Sigmoid colon (tissue), 7 donors: ENCODE data around the gene PDIA4. TPM values are rescaled to one million over a fixed set of nuclear protein-coding genes. Genes with fewer than 3 reads are reported as not detected.
"Not testable (repeated sequence)": the region's sequence is repeated elsewhere in the genome, so short reads cannot be mapped to it uniquely, and the experiment has no call there.

Source experiments
- DNase-seq: peaks from one replicate; pipeline ENCODE4 v3.0.0-alpha.2; 2019
- H3K27ac ChIP-seq, 4 donors: fragments of 200-600 bp; sonication (generic); one replicate each; pipeline ENCODE4 v1.5.1; 2016 to 2019; ENCODE audit warnings: mild to moderate bottlenecking in 1 of 4
- H3K27me3 ChIP-seq, 3 donors: fragments of 200-600 bp; sonication (generic); one replicate each; pipeline ENCODE4 v1.5.1; 2019; ENCODE audit warnings: mild to moderate bottlenecking in 1 of 3
- H3K36me3 ChIP-seq, 4 donors: fragments of 200-600 bp; sonication (generic); one replicate each; pipeline ENCODE4 v1.5.1; 2016 to 2019
- H3K4me1 ChIP-seq, 4 donors: fragments of 200-600 bp; sonication (generic); one replicate each; pipeline ENCODE4 v1.5.1; 2017 to 2019
- H3K4me3 ChIP-seq, 4 donors: fragments of 200-600 bp; sonication (generic); one replicate each; pipeline ENCODE4 v1.5.1; 2017 to 2019; ENCODE audit warnings: mild to moderate bottlenecking in 2 of 4, moderate library complexity in 1 of 4
- H3K9me3 ChIP-seq, 4 donors: fragments of 200-600 bp in 3 of 4; sonication (generic) in 3 of 4; one replicate each; pipeline versions ENCODE4 v1.5.1 to v1.6.1; 2013 to 2019
- CTCF ChIP-seq, 4 experiments: fragments of 450-650 bp in 3 of 4; fragments of 200-600 bp in 1 of 4; IDR thresholded peaks; one replicate each; pipeline ENCODE4 v1.5.1; 2016 to 2019; ENCODE audit warnings: antibody characterized with exemption in 4 of 4, mild to moderate bottlenecking in 3 of 4, moderate library complexity in 2 of 4
- EP300 ChIP-seq, 4 donors: sonication (generic); formaldehyde crosslinking; IDR thresholded peaks; one replicate each; pipeline ENCODE4 v1.6.1; 2017; ENCODE audit warnings: antibody characterized with exemption in 4 of 4
- POLR2A ChIP-seq, 2 donors: fragments of 450-650 bp; IDR thresholded peaks; one replicate each; pipeline ENCODE4 v1.6.1; 2016; ENCODE audit warnings: antibody characterized with exemption in 2 of 2, mild to moderate bottlenecking in 2 of 2, moderate library complexity in 2 of 2
- POLR2AphosphoS5 ChIP-seq, 4 donors: sonication (generic); formaldehyde crosslinking; IDR thresholded peaks; one replicate each; pipeline ENCODE4 v1.6.1; 2017; ENCODE audit warnings: antibody characterized with exemption in 4 of 4
- WGBS, 2 donors: extraction: QIAGEN DNeasy Blood & Tissue Kit; methylation state at CpG; one replicate each; pipeline ENCODE4 v1.1.7; 2013; 5-methylcytosine and 5-hydroxymethylcytosine counted together
- intact Hi-C: fragments of 100-400 bp; cut with DNase I; formaldehyde crosslinking; loops from one replicate; pipeline ENCODE4 v1.15.1; 2023
- polyA plus RNA-seq, 3 donors: library from polyadenylated mRNA; stranded (reverse); fragments of 200-250 nt; gene quantifications; one replicate each; pipeline ENCODE4 v1.2.3, GENCODE V29; 2013
- total RNA-seq, 4 donors: library from RNA; depleted of rRNA; stranded (reverse); fragments of >200 nt; gene quantifications; one replicate each; pipeline ENCODE4 v1.1.0, GENCODE V29; 2016
- donor health status: healthy with polysubstance abuse.
- donor health status: Bipolar disorder and iron deficiency.
- donor health status: healthy.

Gene PDIA4
- total and polyA plus RNA-seq, 7 donors, result 11.4 to 183 (median 40.9) TPM

GRCh38 chr7:149050941-149051340, 22.6 kb upstream of the PDIA4 start:
- WGBS, 2 donors, result 96 to 98% methylated on average over 3 of the region's 3 CpGs
- Histone ChIP-seq H3K27me3 (no peaks in the 10 kb centered on the region), H3K4me3 (no peak overlapping the region), H3K9me3 (no peaks in the 10 kb centered on the region), H3K4me1 (no peaks in the 10 kb centered on the region), H3K27ac (no peak overlapping the region), H3K36me3 (no peaks in the 10 kb centered on the region)
- intact Hi-C loops, result no loop called here
- no peak for DNase-seq
- no peak for TF ChIP-seq POLR2AphosphoS5 (IDR thresholded peaks at IDR 0.05)
- no peak for TF ChIP-seq EP300 (IDR thresholded peaks at IDR 0.05)
- no peak for TF ChIP-seq POLR2A (IDR thresholded peaks at IDR 0.05)

GRCh38 chr7:149048805-149049204, 20.5 kb upstream of the PDIA4 start:
- Histone ChIP-seq H3K27ac (no peak overlapping the region), H3K4me3 (no peak overlapping the region), H3K27me3 (no peaks in the 10 kb centered on the region), H3K9me3 (no peaks in the 10 kb centered on the region), H3K4me1 (no peaks in the 10 kb centered on the region), H3K36me3 (no peaks in the 10 kb centered on the region)
- DNase-seq, result no peak
- intact Hi-C loops, result no loop called here
- 62 to 77% methylated on average over 3 of the region's 3 CpGs for WGBS, 2 donors
- TF ChIP-seq POLR2A (IDR thresholded peaks at IDR 0.05), result no peak
- no peak for TF ChIP-seq EP300 (IDR thresholded peaks at IDR 0.05)
- TF ChIP-seq POLR2AphosphoS5 (IDR thresholded peaks at IDR 0.05), result no peak
- no peak for TF ChIP-seq CTCF (IDR thresholded peaks at IDR 0.05)

GRCh38 chr7:149046416-149046815, 18.1 kb upstream of the PDIA4 start:
- H3K4me3 ChIP-seq, result no peak overlapping the region
- H3K27ac ChIP-seq, result no peak overlapping the region
- H3K9me3 ChIP-seq, result no peaks in the 10 kb centered on the region
- no peak for DNase-seq
- WGBS, 2 donors, result 94 to 96% methylated on average over 2 of the region's 2 CpGs
- intact Hi-C loops, result no loop called here
- H3K4me1 ChIP-seq, result no peaks in the 10 kb centered on the region
- no peaks in the 10 kb centered on the region for H3K27me3 ChIP-seq
- no peaks in the 10 kb centered on the region for H3K36me3 ChIP-seq
- no peak for TF ChIP-seq POLR2A (IDR thresholded peaks at IDR 0.05)
- TF ChIP-seq POLR2AphosphoS5 (IDR thresholded peaks at IDR 0.05), result no peak
- no peak for TF ChIP-seq EP300 (IDR thresholded peaks at IDR 0.05)
- no peak for TF ChIP-seq CTCF (IDR thresholded peaks at IDR 0.05)

- 91 to 97% methylated on average over 8 of the region's 8 CpGs for WGBS, 2 donors
- Histone ChIP-seq H3K27me3 (no peaks in the 10 kb centered on the region), H3K4me3 (no peak overlapping the region), H3K9me3 (no peaks in the 10 kb centered on the region), H3K36me3 (no peaks in the 10 kb centered on the region), H3K4me1 (no peaks in the 10 kb centered on the region), H3K27ac (no peak overlapping the region)
- TF ChIP-seq CTCF (IDR thresholded peaks at IDR 0.05), result no peak
- TF ChIP-seq POLR2AphosphoS5 (IDR thresholded peaks at IDR 0.05), result no peak
- TF ChIP-seq EP300 (IDR thresholded peaks at IDR 0.05), result no peak
- no peak for TF ChIP-seq POLR2A (IDR thresholded peaks at IDR 0.05)
- DNase-seq, result no peak
- intact Hi-C loops, result no loop called here
These were observed 15.6 kb upstream of the PDIA4 start for GRCh38 chr7:149043936-149044335.

GRCh38 chr7:149041350-149041749, 13.0 kb upstream of the PDIA4 start:
- no peaks in the 10 kb centered on the region for H3K27me3 ChIP-seq
- 76 to 92% methylated on average over 5 of the region's 5 CpGs for WGBS, 2 donors
- H3K4me3 ChIP-seq, result no peak overlapping the region
- intact Hi-C loops, result no loop called here
- H3K27ac ChIP-seq, result no peak overlapping the region
- DNase-seq, result no peak
- no peaks in the 10 kb centered on the region for H3K4me1 ChIP-seq
- H3K36me3 ChIP-seq, result no peaks in the 10 kb centered on the region
- no peaks in the 10 kb centered on the region for H3K9me3 ChIP-seq
- no peak for TF ChIP-seq EP300 (IDR thresholded peaks at IDR 0.05)
- no peak for TF ChIP-seq POLR2A (IDR thresholded peaks at IDR 0.05)
- TF ChIP-seq POLR2AphosphoS5 (IDR thresholded peaks at IDR 0.05), result no peak
- no peak for TF ChIP-seq CTCF (IDR thresholded peaks at IDR 0.05)

- DNase-seq, intact Hi-C loops, H3K4me3 ChIP-seq, H3K4me1 ChIP-seq, H3K27me3 ChIP-seq, H3K36me3 ChIP-seq, H3K27ac ChIP-seq, H3K9me3 ChIP-seq: not testable (repeated sequence)
- 93 to 95% methylated on average over 32 of the region's 32 CpGs for WGBS, 2 donors
These were observed 10.3 kb upstream of the PDIA4 start for GRCh38 chr7:149038641-149039040.
